Measurements from ENCODE around the gene FRMPD2.
A peak's percentile ranks its signal among the peaks of the same experiment; 100 is the strongest.

Gene FRMPD2

DNA sequence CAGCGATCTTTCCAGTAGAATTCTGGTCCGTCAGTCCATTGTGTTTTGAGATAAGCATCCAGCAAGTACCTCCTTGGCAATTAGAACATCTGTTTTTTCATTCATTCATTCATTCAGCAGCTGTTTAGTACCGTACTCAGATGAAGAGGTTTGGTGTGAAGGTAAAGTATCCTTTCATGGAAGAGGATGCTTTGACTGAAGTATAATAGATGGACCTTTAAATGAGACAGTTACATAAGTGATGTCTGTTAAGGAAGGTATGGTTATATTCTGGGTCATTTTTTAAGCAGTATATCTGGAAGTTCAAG, 33.2 kb upstream of the FRMPD2 start:
- TF ChIP-seq, protein P1, sequence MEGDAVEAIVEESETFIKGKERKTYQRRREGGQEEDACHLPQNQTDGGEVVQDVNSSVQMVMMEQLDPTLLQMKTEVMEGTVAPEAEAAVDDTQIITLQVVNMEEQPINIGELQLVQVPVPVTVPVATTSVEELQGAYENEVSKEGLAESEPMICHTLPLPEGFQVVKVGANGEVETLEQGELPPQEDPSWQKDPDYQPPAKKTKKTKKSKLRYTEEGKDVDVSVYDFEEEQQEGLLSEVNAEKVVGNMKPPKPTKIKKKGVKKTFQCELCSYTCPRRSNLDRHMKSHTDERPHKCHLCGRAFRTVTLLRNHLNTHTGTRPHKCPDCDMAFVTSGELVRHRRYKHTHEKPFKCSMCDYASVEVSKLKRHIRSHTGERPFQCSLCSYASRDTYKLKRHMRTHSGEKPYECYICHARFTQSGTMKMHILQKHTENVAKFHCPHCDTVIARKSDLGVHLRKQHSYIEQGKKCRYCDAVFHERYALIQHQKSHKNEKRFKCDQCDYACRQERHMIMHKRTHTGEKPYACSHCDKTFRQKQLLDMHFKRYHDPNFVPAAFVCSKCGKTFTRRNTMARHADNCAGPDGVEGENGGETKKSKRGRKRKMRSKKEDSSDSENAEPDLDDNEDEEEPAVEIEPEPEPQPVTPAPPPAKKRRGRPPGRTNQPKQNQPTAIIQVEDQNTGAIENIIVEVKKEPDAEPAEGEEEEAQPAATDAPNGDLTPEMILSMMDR (IDR thresholded peaks at IDR 0.05; ENCODE audit: borderline replicate concordance, control extremely low read depth, extremely low read depth, insufficient read depth, missing control alignments), result no peak
- DNase-seq (ENCODE audit: low spot score), result no peak
- in situ Hi-C loops (cut with MboI; ENCODE audit: low sequenced_read_pairs, unreplicated experiment), result no loop called here

DNA sequence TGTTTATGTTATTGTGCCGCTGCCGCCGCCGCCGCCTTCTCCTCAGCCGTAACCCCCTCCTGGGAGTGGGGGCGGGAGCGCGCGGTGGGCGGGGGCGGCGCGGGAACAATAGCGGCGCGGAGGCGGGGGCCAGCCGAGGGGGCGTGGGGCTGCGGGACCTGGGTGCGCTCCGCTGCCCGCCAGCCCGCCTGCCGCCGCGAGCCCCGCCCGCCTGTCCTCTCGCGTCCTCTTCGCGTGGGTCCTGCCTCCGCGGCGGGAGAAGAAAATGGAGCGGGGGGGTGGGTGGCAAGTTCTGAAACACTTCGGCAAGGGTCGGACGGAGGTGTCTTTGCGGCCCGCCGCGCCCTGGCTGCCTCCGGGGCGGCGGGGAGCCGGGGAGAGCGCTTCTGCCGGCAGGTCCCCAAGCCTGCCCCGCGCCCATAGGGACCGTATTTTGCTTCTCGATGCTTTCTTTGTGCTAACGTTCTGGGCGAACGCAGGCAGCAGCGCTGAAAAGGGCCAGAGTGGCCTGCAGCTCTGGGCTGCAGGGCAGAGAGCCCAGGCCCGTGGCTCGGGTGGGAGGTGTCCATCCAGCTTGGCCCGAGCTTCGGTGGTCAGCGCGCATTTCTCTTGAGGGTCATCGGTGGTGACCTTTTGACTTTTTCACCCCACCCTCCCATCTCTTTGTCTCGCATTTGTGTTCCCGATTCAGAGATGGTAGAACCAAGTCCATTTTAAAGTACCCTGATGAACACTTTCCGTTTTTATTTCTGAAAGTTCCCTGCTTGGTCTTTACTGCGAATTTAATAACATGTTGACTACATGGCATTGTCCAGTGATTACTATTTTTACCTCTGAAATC, 32.6 kb upstream of the FRMPD2 start:
- in situ Hi-C loops (cut with MboI; ENCODE audit: low sequenced_read_pairs, unreplicated experiment), result no loop called here
- peak; percentile 70 for DNase-seq (ENCODE audit: low spot score)

DNA sequence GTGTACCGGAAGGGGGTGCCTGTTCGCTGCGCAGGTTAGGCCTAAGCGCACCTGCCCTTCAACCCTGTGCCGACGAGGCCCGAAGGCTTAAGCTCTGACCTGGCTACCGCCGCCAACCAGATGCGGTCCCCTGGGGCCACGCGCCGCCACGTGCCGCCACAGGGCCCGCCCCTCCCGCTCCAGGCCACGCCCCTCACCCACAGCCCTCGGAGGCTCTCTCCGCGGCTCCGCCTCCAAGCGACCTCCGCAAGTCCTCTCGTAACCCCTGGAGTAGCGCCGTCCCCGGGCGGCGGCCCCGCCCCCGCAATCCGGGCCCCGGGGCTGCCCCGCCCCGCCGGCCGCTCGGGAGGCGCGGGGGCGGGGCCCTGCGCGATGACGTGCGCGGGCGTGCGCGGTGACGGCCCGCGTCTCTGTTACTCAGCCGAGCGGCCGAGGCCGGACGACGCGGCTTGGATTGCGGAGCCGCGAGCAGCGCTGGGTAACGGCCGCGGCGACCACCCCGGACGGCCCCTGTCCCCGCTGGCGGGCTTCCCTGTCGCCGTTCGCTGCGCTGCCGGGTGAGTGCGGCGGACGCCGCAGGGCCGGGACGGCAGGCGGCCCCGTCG, 31.9 kb upstream of the FRMPD2 start, which contains the start of gene MAPK8:
Gene MAPK8, plus strand, starts transcription at position 413 of the 605 bp plus-strand sequence. CDS start 94,984 bp downstream, outside the sequence.
- peak; percentile 99 for DNase-seq (ENCODE audit: low spot score)
- in situ Hi-C loops (cut with MboI; ENCODE audit: low sequenced_read_pairs, unreplicated experiment), result no loop called here
- TF ChIP-seq, protein P1 (IDR thresholded peaks at IDR 0.05; ENCODE audit: borderline replicate concordance, control extremely low read depth, extremely low read depth, insufficient read depth, missing control alignments), result no peak

More for the DNA sequence above, 32.6 kb upstream of the FRMPD2 start:
- TF ChIP-seq, protein P1 (IDR thresholded peaks at IDR 0.05; ENCODE audit: borderline replicate concordance, control extremely low read depth, extremely low read depth, insufficient read depth, missing control alignments), result no peak

DNA sequence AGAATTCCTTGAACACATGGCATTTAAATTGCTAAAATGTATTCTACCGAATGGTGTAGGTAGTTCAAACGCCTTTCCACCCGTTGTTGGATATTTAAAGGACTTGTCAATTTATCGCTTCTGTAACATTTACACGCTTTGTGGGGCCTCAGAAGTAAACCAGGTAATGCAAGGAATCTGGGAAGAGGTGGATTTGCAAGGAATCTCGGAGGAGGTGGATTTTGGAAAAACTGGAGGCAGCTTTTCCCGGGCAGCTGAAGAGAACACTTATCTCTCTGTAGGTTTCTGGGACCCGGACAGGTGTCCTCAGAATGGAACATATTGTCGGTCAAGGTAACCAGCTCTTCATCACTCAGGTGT, 31.4 kb upstream of the FRMPD2 start:
- TF ChIP-seq, protein P1 (IDR thresholded peaks at IDR 0.05; ENCODE audit: borderline replicate concordance, control extremely low read depth, extremely low read depth, insufficient read depth, missing control alignments), result no peak
- no peak for DNase-seq (ENCODE audit: low spot score)
- in situ Hi-C loops (cut with MboI; ENCODE audit: low sequenced_read_pairs, unreplicated experiment), result no loop called here

DNA sequence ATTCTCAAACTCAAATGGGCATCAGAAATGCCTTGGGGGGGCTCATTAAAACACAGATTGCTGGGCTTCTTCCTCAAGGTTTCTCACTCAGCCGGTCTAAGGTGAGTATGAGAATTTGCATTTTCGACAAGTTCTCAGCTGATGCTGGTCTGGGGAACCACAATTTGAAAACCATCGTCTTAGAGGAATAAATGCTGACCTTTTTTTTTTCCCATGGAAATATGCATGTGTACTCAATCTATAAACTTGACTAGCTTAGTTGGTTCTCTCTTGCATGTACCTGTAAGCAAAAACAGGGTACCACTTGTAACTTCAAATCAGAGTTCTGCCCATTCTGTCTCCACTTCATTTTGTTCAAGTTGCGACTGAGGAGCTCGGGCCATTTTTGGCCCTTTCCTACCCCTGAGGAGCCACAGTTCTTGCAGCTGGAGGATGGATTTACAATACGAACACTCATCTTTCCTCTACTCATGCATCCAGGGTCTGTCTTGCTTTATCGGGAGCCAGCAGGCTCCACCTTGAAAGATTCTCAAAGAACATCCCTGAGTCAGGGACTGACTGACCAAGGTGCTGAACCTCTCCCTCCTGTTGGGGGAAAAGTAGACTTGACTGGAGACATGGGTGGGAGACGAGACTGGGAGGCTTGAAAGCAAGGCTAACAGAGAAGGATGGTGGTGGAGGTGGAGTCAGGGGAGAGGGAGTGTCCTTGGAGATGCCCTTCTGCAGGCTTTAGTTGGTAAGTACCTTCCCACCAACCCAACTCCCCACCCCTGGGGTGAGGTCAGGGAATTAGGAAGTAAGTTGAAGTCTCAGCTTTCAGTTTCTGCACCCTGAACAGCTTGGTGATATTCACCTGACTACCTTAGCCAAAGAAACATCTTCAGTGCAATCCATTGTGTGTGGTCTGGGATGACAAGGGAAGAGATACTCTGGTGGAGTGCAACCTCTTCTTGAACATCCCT, 28.3 kb upstream of the FRMPD2 start:
- no peak for DNase-seq (ENCODE audit: low spot score)
- in situ Hi-C loops (cut with MboI; ENCODE audit: low sequenced_read_pairs, unreplicated experiment), result no loop called here
- TF ChIP-seq, protein P1 (IDR thresholded peaks at IDR 0.05; ENCODE audit: borderline replicate concordance, control extremely low read depth, extremely low read depth, insufficient read depth, missing control alignments), result no peak

DNA sequence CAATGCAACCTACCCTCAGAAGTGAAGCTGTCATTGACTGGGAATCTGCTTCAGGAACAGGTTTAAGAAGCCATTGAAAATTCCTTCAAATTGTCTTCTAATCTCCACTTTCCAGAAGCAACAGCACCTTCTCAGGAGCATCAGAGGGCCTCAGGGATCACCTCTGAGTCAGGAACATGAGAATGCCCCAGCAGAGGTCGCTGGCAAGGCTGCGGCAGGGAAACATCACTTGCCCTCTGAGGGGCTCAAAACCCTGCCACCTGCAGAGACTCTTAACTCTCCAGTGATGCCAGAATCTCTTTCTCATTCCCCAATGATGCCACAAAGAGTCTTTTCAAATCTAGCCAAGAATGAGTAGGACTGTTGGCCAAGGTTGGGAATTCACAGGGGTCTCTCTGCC, 26.1 kb upstream of the FRMPD2 start:
- in situ Hi-C loops (cut with MboI; ENCODE audit: low sequenced_read_pairs, unreplicated experiment), result no loop called here
- DNase-seq (ENCODE audit: low spot score), result no peak

More for the DNA sequence above, 26.1 kb upstream of the FRMPD2 start:
- TF ChIP-seq, protein P1 (IDR thresholded peaks at IDR 0.05; ENCODE audit: borderline replicate concordance, control extremely low read depth, extremely low read depth, insufficient read depth, missing control alignments), result no peak

Data from GM13976 (cell line).